NCI-H1930 (cell line): ENCODE results near the gene GCSAM.

Source experiments
- DNase-seq, 2 experiments: peaks; one replicate each; lab custom pipeline; 2025; lab: John Stamatoyannopoulos, UW

The GCSAM gene

DNA sequence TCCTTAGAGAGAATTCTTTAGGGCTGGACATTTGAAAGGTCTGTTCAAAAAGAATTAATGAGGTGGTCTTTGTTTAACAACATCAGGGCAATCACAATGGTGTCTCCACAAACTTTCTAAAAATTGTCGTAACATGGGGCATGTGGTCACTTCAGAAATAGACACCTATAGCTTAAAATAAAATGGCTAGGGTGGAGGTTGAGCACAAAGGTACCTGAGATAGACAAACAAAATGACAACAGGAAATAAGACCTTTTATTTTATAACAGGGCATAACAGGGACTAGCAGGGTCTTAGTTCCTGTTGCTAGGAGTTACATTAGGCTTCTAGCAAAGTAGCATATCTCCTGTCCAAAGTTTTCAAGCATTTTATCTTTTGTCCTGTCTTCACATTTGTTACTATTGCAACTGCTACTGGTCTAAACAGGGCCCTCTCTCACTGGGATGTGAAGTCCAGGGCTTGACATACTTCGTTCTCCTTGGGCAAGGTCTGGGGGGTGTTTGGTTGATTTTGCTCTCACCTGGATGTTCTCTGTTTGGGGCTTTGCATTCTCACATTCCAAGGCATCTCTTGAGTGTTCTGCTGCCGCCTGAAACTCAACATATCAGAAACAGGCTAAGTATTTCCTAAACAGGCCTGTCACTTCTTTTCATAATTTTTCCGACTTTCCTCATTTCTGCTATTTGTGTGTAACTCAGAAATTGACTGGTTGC is 3.0 kb downstream of the GCSAM start:
- no peak for DNase-seq

DNA sequence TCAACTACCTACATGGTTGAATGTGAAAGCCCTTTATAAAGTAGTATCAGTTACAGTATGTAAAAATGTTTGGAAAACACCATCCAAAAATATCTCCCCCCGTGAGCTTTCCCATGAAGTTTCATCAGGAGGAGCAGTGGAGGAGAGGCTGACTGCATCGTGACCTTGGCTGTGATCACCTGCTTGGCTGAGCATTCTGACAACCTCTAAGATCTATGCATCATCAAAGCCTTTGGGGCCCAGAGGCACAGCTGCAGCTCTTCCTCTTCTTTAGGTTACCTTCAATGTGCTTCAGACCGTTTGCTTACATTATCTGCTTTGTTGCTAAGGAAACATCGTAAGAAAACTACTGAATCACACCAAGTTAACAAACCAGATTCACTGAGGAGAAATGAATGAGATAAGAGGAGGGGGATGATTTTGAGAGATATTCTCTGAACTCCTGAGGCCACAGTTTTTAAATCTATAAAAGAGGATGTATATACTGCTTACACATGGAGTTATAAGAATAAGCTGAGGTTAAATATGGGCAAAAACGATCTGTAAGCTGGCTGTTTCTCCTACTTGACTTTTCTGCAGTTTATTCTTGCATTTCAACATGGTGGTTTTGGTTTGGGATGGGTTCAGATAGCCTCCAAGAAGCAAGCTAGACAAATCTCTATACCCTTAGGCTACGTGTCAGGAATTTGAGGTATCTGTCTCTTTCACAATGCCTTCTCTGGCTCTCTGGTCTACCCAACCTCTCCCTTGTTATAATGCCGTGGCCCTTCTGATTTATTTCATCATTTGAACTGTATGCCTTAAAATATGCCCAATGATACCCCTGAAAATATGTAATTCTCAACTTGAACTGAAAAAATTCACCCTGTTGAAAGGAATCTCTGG is 4.0 kb downstream of the GCSAM start:
- no peak for DNase-seq

DNA sequence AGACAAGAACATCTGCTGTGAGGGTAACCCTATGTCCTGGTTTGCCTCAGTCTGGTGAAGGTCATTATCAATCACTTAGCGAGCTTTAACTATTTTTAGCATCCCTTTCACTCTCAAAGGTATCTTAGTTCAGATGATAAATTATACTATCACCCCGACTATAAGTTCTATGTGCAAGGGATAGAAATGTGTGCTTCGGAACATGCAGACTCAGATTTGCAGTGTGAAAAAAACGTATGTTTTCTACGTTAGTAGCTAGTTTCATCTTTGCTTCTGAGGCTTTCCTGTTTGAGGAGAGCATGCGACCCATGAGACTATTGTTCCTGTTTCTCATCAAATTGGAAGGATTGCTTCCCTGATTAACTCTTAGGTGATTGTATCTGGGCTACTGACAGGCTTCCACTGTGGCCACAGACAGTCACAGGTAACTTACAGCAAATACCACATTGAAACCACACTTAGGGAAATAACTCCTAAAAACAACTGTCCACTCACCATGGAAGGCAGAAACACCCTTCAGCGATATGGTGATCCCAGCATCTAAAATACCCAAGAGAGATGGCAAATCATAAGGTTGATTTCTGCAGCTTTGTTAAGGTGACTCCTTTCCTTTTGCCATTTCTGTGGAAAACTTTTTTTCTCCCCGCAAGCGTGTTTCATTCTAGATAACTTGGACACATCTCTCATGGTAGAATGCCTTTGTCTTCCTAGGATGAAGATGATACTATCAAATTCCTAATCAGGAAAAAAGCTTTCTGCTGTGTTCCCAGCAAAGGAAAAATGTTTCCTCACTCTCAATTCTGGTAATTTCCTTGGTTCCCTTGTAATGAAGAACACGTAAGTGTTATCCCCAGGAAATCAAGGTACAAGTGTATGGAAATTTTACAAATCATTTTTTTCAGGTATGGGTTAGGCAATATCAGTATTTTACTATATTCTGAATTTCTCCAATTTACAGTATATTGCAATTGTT is 5.2 kb downstream of the GCSAM start:
- no peak for DNase-seq

DNA sequence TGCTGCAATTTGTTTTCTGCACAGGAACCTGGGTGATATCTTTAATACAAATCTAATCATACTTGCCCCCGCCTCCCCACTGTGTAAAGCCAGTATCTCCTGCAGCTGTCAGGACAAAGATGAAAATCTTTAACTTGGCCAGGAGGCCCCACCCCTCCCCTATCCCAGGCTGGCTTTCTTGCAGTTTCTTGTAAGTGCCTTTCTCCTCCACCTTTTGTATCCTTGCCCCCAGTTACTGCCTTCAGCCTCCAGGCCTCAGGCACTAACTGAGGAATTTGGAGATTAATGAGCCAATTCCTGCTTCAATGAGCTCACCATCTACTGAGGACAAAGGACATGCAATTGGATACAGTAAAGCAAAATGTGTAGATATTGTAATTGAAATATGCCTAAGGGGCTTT is 6.5 kb downstream of the GCSAM start:
- DNase-seq: no peak

DNA sequence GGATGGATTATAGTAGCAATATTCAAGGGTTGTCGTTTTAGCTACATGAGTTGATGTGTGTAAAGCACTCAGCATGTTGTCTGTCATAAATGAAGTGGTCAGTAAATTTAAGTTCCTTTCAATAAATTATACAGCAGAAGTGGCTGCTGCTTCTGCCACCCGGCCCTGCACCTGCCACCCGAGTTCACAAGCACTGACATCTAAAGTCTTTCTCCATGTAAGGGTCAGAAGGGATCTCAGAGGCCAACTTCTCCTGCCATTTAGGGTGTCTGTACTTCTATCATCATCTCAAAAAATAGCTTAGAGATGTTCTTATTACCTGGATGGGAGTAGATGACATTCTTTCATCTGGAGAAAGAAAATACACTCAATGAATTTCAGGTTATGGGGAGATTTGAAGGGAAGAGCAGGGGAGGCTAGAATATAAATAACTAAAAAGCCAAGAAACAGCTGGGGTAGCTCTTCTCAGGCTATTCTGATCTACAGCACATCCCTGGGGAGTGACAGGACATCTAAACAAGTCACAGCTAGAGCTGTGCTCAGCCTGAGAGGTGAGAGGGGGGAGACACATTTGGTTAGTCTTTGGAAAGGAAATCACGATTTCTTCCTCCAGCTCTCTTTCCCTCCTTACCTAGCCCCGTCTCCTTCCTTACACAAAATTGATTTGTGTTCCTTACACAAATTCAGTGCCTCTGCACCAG is 8.0 kb downstream of the GCSAM start:
- DNase-seq: no peak

DNA sequence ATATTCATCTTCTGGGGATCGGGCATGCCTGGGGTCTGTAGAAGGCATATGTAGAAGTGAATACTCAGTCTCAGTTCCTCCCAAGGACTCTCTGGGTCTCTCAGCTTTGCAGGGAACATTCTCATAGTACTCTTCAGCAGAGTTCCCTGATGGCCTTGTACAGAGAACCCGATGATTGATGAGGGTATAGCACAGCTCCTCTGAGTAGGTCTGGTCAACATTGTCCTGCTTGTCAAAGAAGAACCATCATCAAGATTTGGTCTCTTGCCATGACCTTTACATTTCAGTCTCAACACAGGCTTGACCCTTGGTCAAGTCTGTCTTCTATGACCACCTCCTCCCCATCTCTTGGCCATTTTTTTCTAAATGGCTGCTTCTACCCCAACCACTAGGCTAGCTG is 9.5 kb downstream of the GCSAM start:
- no peak for DNase-seq

DNA sequence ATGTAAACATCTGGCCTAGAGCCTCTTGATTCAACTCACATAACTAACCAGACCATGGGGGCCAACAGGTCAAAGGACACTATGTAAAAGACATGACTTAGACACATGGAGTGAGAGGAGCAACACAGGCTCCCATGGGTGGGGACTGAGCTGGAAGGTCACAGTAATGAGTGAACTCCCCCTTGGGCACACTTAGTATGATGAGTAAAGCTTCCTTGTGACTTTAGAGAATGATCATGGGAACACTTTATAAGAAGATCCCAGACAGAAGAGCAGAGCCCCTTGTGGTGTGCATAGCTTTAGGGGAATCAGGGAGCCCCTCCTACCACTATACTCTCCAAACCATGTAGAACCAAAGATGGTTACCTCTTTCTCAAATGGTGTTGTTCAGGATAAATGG is 10.2 kb downstream of the GCSAM start:
- no peak for DNase-seq

DNA sequence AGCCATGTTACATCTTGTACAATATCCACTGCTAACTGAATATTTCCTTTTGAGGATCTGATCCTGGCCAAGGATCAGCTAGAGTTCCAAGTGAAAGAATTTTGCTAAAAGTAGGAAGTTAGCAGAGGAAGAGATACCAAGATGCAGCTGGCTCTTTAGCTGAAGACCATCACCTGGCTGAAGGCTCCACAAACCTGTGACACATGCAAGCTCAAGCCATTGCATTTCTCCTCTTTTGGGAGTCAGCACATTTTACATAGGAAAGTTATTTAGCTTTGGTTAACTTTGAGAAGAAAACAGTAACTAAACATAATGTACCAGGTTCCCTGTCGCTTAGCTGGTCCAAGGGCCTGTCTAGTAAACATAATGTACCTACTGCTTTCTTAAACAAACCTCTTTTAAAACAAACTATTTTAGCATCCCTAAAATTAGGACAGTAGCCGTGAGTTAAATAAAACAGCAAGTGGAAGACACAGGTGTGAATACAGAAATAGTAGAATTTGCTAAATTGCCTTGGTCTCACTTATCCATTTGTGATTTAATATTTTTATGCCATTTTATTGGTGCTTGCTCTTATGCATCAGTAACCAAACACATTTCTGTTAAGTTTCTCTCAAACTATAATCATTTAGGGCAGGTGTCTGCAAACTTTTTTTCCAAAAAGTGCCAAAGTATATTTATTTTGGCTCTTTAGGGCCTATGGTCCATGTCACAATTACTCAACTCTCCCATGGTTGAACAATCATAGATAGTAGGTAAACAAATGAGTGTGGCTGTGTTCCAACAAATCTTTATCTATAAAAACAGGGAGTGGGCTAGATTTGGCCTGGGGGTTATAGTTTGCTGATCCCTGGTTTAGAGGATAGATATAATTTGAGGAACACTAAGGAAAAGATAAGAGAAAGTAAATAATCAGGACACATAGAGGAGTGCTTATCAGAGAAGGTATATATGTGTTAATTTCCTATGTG is 11.2 kb downstream of the GCSAM start:
- DNase-seq: no peak

DNA sequence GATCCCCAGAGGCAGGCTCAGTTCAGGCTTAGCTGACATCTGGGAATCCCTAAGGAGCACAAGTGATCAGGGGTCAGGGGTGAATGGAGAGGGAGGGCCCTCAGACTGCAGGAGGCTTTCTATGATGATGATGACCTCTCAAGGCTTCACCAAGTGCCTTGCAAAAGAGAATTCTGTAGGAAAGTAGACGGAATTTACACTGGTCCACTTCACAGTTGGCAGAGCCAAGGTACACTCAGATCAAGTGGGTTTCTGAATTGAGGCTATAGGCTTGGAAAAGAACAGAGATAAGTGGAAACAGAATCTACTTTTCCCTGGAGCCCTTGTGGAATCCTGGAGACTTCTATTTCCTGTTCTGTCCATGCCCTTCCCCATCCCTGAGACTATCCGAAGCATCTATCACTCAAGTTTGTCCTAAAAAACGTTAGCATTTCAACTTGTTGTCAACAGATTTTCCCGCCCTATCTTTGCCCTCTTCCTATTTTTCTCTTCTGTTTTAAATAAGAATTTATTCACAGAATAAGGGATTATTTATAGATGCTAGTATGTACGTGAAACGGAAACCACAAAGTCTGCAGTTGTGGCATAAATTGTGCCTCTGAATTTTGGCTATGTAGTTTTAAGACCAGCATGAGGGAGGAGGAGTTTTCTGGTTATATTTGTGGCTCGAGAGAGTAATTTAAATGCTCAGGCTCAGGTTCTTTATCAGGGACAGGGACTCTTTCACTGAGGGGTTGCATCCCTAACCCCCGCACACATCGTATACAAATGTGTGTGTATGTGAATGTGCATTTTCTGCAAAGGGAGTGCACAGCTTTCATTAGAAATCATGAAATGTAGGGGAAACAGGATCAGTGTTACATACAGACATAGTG is 12.8 kb downstream of the GCSAM start:
- DNase-seq: no peak

DNA sequence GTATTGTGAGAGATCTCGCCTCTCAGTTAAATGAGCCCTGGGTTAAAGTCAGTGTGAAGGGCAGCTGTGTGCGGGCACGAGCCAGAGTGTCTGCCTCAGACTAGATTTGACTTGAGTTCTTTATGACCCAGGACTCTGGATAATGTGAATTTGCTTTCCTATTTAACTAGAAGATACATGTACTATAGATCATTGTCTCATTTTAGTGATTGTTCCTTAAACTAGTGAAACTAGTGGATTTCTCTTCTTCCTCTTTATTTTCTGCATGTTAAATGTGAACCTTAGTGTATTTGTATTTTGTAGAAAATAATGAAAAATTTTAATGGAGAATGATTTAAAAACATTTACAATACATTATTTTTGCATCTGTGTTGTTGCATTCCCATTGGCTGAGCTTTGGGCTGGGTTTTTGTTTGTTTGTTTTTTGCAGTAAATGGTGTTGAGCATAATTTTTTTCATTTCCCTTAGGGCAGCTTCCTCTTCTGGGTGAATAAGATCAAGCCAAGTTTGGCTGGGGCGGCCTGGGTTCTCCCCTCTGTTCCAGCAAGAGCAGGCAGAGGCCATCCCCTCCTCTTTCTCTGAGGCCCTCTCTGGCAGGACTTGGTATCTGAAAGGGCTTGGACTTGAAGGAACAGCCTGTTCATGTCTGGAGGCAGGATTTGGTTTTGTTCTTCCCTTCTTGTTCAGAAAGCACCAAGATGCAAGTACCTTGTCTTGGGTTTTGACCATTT is 15.0 kb downstream of the GCSAM start:
- DNase-seq: no peak

DNA sequence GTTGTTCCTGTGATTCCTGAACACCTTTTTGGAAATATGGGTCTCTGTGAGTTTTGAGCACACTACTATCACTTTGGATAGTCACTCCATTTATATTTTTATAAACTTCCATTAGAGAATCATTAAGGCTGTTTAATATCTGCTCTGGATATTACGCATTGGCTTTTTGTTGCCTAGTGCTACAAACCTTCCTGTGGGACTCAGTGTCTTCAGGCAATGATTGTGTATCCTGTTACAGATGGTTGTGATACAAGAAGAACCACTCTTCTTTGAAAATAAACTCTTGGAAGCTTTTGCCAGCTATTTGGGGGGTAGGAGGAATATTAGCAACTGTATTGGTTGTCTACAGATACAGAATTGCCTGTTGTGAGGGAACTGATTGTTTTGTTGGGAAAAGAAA is 15.6 kb downstream of the GCSAM start:
- no peak for DNase-seq

DNA sequence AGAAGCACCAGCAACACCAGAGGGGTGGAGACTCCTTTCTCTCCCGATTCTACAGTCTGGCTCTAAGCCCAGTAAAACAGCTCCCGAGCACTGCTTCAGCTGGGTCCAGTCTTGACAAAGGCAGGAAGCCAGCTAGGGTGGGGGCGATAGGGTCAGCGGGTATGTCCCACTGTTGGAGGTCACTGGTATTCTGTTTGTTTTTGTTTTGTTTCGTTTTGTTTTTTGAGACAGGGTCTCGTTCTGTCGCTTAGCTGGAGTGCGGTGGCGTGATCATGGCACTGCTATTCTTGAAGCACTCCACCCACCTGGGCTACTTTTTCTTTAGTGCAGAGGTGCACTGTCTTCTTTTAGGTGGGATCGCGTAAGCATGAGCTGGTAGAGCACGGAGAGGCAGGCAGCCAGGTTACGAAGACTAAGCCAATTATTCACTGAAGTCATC is 16.3 kb downstream of the GCSAM start:
- no peak for DNase-seq

DNA sequence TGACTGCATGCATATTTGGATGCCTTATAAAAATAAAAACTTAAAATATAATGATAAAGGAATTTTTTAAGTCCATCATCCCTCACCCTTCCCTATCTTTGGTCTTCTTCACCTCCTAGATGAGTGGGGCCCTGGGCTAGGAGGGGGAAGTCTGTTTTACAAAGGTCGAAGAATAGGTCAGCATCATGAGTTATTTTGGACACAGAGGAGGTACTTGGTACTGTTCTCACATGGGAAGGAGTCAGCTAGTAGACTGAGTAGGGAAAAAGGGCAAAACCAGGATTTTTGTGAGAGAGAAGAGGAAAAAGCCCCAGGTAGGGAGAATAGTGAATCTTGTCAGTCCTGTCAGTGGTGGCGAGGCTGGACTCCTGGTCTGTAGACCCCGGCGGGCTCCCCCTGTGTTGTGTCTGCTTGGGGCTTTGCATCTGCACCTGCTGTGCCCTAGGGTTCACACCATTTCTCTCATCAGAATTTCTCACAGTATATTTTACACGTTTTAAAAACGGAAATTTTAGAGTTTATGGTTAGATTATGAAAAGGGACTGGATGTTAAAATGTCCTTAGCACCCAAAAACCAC is 17.2 kb downstream of the GCSAM start:
- DNase-seq: no peak

DNA sequence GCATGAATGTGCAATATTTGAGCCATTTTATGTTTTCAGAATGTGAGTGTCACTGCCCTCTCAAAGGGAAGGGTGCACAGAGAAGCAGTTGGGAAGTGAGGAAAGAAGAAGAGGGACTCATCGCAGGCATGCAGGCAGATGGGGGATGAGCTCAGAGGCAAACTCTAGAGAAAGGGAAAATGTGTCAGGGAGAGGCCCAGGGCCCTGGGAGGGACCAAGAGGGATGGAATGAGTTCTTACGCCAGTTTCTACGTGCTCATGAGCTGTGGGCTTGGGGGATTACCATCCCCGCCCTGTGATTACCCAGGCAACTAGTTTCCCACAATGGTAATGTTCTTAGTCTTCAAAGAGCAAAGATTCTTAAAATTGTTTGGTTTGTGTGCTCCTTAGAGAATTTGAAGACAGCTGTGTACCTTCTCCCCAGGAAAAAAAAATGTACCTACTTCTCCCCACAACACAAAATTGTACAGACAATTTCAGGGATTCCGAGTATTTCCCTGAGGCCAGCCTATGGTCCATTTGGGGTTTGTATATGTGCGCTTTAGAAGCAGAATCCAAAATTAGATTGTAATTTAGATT is 17.8 kb downstream of the GCSAM start:
- DNase-seq: no peak

DNA sequence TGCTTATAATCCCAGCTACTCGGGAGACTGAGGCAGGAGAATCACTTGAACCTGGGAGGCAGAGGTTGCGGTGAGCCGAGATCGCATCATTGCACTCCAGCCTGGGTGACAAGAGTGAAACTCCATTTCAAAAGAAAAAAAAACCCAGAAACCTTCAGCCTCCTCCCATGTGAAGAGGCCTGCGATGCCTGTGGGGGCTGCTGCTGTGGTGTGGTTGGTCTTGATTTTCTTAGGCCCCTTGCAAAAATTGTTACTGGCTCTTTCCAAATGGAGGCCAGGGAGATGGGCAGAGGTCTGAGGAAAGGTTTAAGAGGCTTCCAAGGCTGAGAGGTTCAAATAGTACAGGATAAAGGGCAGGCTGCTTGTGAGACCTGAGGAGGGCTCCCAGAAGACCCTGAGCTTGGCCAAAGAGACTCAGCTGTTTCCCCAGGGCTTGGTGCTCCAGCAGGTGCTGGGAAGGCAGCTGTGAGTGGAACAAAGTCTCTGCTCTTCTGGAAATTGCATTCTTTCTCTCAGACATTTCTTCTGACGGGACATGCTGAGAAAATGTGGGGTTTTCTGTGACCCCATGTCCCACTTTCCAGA is 18.4 kb downstream of the GCSAM start:
- no peak for DNase-seq

DNA sequence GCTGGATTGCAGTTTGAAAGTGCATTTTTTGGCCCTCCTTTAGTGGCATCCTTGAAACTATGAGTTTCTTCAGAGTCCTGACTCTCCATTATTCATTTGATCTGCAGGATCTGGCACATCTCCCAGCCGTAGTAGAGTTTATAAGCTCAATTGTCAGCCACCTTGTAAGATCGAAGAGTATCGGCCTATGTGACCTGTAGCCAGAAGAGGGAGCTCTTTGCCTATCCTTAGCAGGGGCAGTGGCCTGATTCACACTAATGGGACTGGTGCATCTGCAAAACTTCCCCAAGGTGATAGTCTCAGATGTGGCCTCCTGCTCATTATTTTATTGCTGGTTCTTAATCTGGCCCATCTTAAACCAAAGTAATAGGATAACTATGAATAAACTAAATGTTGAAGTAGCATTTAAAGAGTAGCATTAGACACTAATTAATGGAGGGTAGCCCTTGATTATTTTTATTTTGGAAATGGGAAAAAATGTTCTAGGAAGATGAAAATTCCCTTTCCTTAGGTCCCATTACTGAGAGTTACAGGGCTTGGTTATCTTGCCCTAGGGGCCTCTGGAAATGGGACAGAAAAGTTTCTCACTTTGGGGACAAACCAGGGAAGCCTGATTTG is 21.2 kb downstream of the GCSAM start:
- peak in 1 of 2 experiments; percentile 44 for DNase-seq

DNA sequence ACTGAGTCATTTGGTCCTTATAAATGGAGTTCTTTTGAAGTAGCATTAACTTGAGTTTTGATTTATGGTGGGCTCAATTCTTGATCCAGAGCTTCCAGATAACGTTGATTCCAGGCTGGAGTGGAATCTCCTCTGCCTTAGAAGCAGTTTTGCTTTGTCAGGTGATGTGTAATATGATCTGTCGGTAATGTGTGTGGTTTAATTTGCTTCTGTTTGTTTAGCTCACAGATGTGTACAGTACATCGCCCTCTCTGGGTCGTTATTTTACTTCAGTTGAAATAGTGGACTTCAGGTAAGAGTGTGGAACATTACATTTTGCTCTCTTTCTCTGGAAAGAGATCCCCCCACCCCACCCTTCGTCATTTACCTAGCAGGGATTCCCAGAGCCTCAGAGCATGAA is 23.7 kb downstream of the GCSAM start:
- DNase-seq: peak in 1 of 2 experiments; percentile 8
